ENCODE results near the gene SLC25A33.

Gene SLC25A33

GRCh38 chr1:9588551-9589143, 49.4 kb downstream of the SLC25A33 start, which contains the start of gene TMEM201:
Gene TMEM201 (plus strand): TSS chr1:9588911. CDS start chr1:9588931, 20 bp downstream.
- peak; percentile 89 to 94 (median 90) for DNase-seq (ENCODE audit: low read depth in 3 of 3)

- DNase-seq (ENCODE audit: low read depth in 3 of 3) = peak in 1 of 3 experiments; percentile 29
These were observed 50.0 kb downstream of the SLC25A33 start for GRCh38 chr1:9589144-9589718.

GRCh38 chr1:9589719-9590157, 50.5 kb downstream of the SLC25A33 start:
- DNase-seq (ENCODE audit: low read depth in 3 of 3) = no peak

- DNase-seq (ENCODE audit: low read depth in 3 of 3) = no peak
These were observed 50.9 kb downstream of the SLC25A33 start for GRCh38 chr1:9590201-9590600.

- DNase-seq (ENCODE audit: low read depth in 3 of 3) = no peak
These were observed 51.8 kb downstream of the SLC25A33 start for GRCh38 chr1:9590945-9591668.

- no peak for DNase-seq (ENCODE audit: low read depth in 3 of 3)
These were observed 52.6 kb downstream of the SLC25A33 start for GRCh38 chr1:9591669-9592509.

GRCh38 chr1:9592510-9593075, 53.3 kb downstream of the SLC25A33 start:
- no peak for DNase-seq (ENCODE audit: low read depth in 3 of 3)

- DNase-seq (ENCODE audit: low read depth in 3 of 3) = no peak
These were observed 53.9 kb downstream of the SLC25A33 start for GRCh38 chr1:9593147-9593491.

- no peak for DNase-seq (ENCODE audit: low read depth in 3 of 3)
These were observed 54.5 kb downstream of the SLC25A33 start for GRCh38 chr1:9593492-9594465.

- DNase-seq (ENCODE audit: low read depth in 3 of 3) = no peak
These were observed 55.3 kb downstream of the SLC25A33 start for GRCh38 chr1:9594471-9595155.

GRCh38 chr1:9595156-9595967, 56.1 kb downstream of the SLC25A33 start:
- DNase-seq (ENCODE audit: low read depth in 3 of 3) = no peak

- no peak for DNase-seq (ENCODE audit: low read depth in 3 of 3)
These were observed 56.7 kb downstream of the SLC25A33 start for GRCh38 chr1:9595968-9596340.

GRCh38 chr1:9596415-9597123, 57.3 kb downstream of the SLC25A33 start:
- no peak for DNase-seq (ENCODE audit: low read depth in 3 of 3)

- DNase-seq (ENCODE audit: low read depth in 3 of 3) = no peak
These were observed 58.4 kb downstream of the SLC25A33 start for GRCh38 chr1:9597361-9598315.

- DNase-seq (ENCODE audit: low read depth in 3 of 3) = no peak
These were observed 59.0 kb downstream of the SLC25A33 start for GRCh38 chr1:9598316-9598700.

- no peak for DNase-seq (ENCODE audit: low read depth in 3 of 3)
These were observed 60.5 kb downstream of the SLC25A33 start for GRCh38 chr1:9599741-9600140.

Measured in stimulated activated CD4-positive, alpha-beta T cell treated with anti-CD3 and anti-CD28 coated beads, TNF-alpha, amount 100 ng/mL, for 4 hours (primary cell).